Hematopoietic multipotent progenitor cell treated with erythropoietin and hydrocortisone succinate and interleukin-3 and kit ligand, for 8 days (in vitro differentiated cells): Measurements from ENCODE around the gene EXOC6B.

Source experiments
- DNase-seq: peaks from one replicate; pipeline ENCODE4 v3.0.0-alpha.2; 2015

The EXOC6B gene

GRCh38 chr2:72828840-72829507, 3.1 kb upstream of the EXOC6B start:
- DNase-seq = no peak

GRCh38 chr2:72827966-72828646, 2.3 kb upstream of the EXOC6B start:
- DNase-seq = no peak

GRCh38 chr2:72827487-72827886, 1.7 kb upstream of the EXOC6B start:
- no peak for DNase-seq

GRCh38 chr2:72826156-72826477, 284 bp upstream of the EXOC6B start:
- no peak for DNase-seq

GRCh38 chr2:72824224-72824842, 1.5 kb downstream of the EXOC6B start:
- peak; percentile 14 for DNase-seq

GRCh38 chr2:72822794-72823193, 3.0 kb downstream of the EXOC6B start:
- no peak for DNase-seq

GRCh38 chr2:72821983-72822382, 3.9 kb downstream of the EXOC6B start:
- DNase-seq = no peak

GRCh38 chr2:72821118-72821517, 4.7 kb downstream of the EXOC6B start:
- no peak for DNase-seq

GRCh38 chr2:72819501-72819900, 6.3 kb downstream of the EXOC6B start:
- no peak for DNase-seq

- DNase-seq = no peak
Observed at GRCh38 chr2:72815655-72816278, 10.1 kb downstream of the EXOC6B start.

GRCh38 chr2:72813841-72814240, 12.0 kb downstream of the EXOC6B start:
- no peak for DNase-seq

- no peak for DNase-seq
Observed at GRCh38 chr2:72810165-72810564, 15.7 kb downstream of the EXOC6B start.

GRCh38 chr2:72809095-72809494, 16.7 kb downstream of the EXOC6B start:
- DNase-seq = no peak

GRCh38 chr2:72806280-72806945, 19.4 kb downstream of the EXOC6B start:
- no peak for DNase-seq

GRCh38 chr2:72803626-72804320, 22.1 kb downstream of the EXOC6B start:
- DNase-seq = no peak

GRCh38 chr2:72803151-72803550, 22.7 kb downstream of the EXOC6B start:
- no peak for DNase-seq

GRCh38 chr2:72800492-72800891, 25.3 kb downstream of the EXOC6B start:
- no peak for DNase-seq

- DNase-seq = no peak
Observed at GRCh38 chr2:72797740-72798139, 28.1 kb downstream of the EXOC6B start.

GRCh38 chr2:72796766-72797165, 29.1 kb downstream of the EXOC6B start:
- no peak for DNase-seq

- no peak for DNase-seq
Observed at GRCh38 chr2:72794572-72794971, 31.3 kb downstream of the EXOC6B start.

- peak; percentile 27 for DNase-seq
Observed at GRCh38 chr2:72793798-72794440, 31.9 kb downstream of the EXOC6B start.

- no peak for DNase-seq
Observed at GRCh38 chr2:72789241-72789640, 36.6 kb downstream of the EXOC6B start.
